Measurements from ENCODE around the gene IRX5. TPM values are rescaled to one million over a fixed set of nuclear protein-coding genes. Genes with fewer than 3 reads are reported as not detected.

Gene IRX5
- total RNA-seq, 2 experiments from 2014 or later, result not detected

DNA sequence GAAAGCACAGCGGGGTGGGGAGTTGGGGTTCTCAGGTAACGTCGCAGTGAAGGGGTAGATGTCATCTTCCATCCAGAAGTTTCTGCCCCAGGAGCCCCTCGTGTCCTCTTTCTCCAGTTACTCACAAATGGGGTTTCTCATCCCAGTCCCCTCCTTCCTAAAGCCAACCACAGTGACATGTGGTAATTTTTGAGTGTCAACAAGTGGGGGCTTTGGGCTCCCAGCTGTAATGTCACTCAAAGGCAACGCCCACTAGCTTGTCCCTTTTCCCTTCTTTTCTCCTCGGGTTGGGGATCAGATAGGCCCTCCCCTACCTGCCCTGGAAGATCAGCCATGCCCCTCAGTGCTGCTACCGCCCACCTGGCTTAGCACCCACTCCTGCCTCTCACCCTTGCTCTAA, 14.4 kb downstream of the IRX5 start:
- no peaks in the 10 kb centered on the region for H3K4me1 Mint-ChIP-seq (ENCODE audit: low read depth)
- no peak for ATAC-seq (ENCODE audit: poor library complexity)
- intact Hi-C loops (cut with DNase I, micrococcal nuclease), result no loop called here

DNA sequence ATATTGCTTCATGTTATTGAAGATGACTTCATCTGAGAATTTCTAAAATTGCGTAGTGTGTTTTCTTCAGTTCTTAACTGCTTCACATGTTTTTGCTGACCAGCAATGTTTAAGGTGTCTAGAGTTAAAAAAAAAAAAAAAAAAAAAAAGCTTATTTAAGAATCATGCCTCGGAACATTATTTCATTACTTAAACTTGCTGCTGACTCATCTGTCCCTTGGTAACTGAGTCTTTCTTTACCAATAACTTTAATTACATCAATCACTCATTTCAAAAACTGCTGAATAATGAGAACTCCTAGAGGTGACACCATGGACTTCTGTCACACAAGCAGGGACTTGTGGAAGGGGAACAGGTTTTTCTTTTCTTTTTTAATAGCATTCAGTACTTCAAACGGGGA, 16.2 kb downstream of the IRX5 start:
- Histone ChIP-seq H3K9me3 (ENCODE audit: control insufficient read depth in 1 of 2, insufficient read depth in 1 of 2, low read length in 2 of 2) (peaks cover 0 to 4% of the 10 kb centered on the region in 2 experiments), H3K4me1 (ENCODE audit: insufficient read depth, low read length) (no peaks in the 10 kb centered on the region), H3K36me3 (ENCODE audit: insufficient read depth, low read length) (no peaks in the 10 kb centered on the region), H3K4me3 (ENCODE audit: low read length) (no peak overlapping the region), H3K27ac (ENCODE audit: low read depth in 1 of 2, low read length in 2 of 2) (no peak overlapping the region), H3K27me3 (ENCODE audit: control insufficient read depth in 1 of 2, insufficient read depth in 2 of 2, low read length in 2 of 2) (peaks cover 9 to 16% of the 10 kb centered on the region in 2 experiments)
- TF ChIP-seq, protein P1, sequence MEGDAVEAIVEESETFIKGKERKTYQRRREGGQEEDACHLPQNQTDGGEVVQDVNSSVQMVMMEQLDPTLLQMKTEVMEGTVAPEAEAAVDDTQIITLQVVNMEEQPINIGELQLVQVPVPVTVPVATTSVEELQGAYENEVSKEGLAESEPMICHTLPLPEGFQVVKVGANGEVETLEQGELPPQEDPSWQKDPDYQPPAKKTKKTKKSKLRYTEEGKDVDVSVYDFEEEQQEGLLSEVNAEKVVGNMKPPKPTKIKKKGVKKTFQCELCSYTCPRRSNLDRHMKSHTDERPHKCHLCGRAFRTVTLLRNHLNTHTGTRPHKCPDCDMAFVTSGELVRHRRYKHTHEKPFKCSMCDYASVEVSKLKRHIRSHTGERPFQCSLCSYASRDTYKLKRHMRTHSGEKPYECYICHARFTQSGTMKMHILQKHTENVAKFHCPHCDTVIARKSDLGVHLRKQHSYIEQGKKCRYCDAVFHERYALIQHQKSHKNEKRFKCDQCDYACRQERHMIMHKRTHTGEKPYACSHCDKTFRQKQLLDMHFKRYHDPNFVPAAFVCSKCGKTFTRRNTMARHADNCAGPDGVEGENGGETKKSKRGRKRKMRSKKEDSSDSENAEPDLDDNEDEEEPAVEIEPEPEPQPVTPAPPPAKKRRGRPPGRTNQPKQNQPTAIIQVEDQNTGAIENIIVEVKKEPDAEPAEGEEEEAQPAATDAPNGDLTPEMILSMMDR (IDR thresholded peaks at IDR 0.05), result no peak
- no peak overlapping the region for H3K4me3 Mint-ChIP-seq
- no peak for ATAC-seq (ENCODE audit: poor library complexity)
- no peaks in the 10 kb centered on the region for H3K36me3 Mint-ChIP-seq (ENCODE audit: low read depth)
- peaks cover 70% of the 10 kb centered on the region for H3K27me3 Mint-ChIP-seq
- H3K27ac Mint-ChIP-seq, result no peak overlapping the region
- H3K4me1 Mint-ChIP-seq (ENCODE audit: low read depth), result no peaks in the 10 kb centered on the region
- no peak for DNase-seq
- POLR2A ChIA-PET, result no interaction called here
- intact Hi-C loops (cut with DNase I, micrococcal nuclease), result no loop called here
- H3K9me3 Mint-ChIP-seq, result no peaks in the 10 kb centered on the region
- CTCF ChIA-PET, result no interaction called here

More for the DNA sequence above, 14.4 kb downstream of the IRX5 start:
- no peak for DNase-seq
- Histone ChIP-seq H3K4me1 (ENCODE audit: insufficient read depth, low read length) (no peaks in the 10 kb centered on the region), H3K9me3 (ENCODE audit: control insufficient read depth in 1 of 2, insufficient read depth in 1 of 2, low read length in 2 of 2) (peaks cover 0 to 6% of the 10 kb centered on the region in 2 experiments), H3K4me3 (ENCODE audit: low read length) (no peak overlapping the region), H3K27me3 (ENCODE audit: control insufficient read depth in 1 of 2, insufficient read depth in 2 of 2, low read length in 2 of 2) (peaks cover 18 to 25% of the 10 kb centered on the region in 2 experiments), H3K36me3 (ENCODE audit: insufficient read depth, low read length) (no peaks in the 10 kb centered on the region), H3K27ac (ENCODE audit: low read depth in 1 of 2, low read length in 2 of 2) (no peak overlapping the region)
- H3K9me3 Mint-ChIP-seq, result no peaks in the 10 kb centered on the region
- CTCF ChIA-PET, result no interaction called here
- TF ChIP-seq, protein P1 (IDR thresholded peaks at IDR 0.05), result no peak
- H3K4me3 Mint-ChIP-seq, result no peak overlapping the region
- peaks cover 75% of the 10 kb centered on the region for H3K27me3 Mint-ChIP-seq
- no peaks in the 10 kb centered on the region for H3K36me3 Mint-ChIP-seq (ENCODE audit: low read depth)
- POLR2A ChIA-PET, result no interaction called here
- H3K27ac Mint-ChIP-seq, result no peak overlapping the region

DNA sequence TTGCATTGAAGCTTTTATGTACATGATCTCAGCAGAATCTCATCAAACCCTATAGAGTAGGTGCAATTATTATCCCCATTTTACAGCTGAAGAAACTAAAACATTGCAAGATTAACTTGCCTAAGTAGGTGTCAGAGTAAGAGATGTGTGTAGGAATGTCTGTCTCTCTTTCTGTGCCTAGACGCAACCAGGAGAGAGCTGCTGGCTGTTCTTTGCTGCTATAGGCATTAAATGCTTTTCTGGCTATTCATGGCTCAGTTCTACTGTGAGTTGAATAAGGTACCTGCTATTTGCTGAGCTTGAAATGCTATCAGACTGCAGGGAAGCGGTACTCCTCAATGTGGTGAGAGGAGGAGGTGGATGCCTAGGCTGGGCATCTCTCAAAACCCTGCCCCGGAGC, 17.0 kb downstream of the IRX5 start:
- no peak overlapping the region for H3K4me3 Mint-ChIP-seq
- no peaks in the 10 kb centered on the region for H3K9me3 Mint-ChIP-seq

More for the DNA sequence above, 17.0 kb downstream of the IRX5 start:
- H3K36me3 ChIP-seq (ENCODE audit: insufficient read depth, low read length), result no peaks in the 10 kb centered on the region
- peaks cover 9 to 11% of the 10 kb centered on the region in 2 experiments for H3K27me3 ChIP-seq (ENCODE audit: control insufficient read depth in 1 of 2, insufficient read depth in 2 of 2, low read length in 2 of 2)
- CTCF ChIA-PET, result no interaction called here
- intact Hi-C loops (cut with DNase I, micrococcal nuclease), result no loop called here
- H3K4me1 ChIP-seq (ENCODE audit: insufficient read depth, low read length), result no peaks in the 10 kb centered on the region
- no peaks in the 10 kb centered on the region for H3K36me3 Mint-ChIP-seq (ENCODE audit: low read depth)
- DNase-seq (no peak), ATAC-seq (ENCODE audit: poor library complexity) (no peak)
- H3K4me3 ChIP-seq (ENCODE audit: low read length), result no peak overlapping the region
- POLR2A ChIA-PET, result no interaction called here
- peaks cover 0 to 4% of the 10 kb centered on the region in 2 experiments for H3K9me3 ChIP-seq (ENCODE audit: control insufficient read depth in 1 of 2, insufficient read depth in 1 of 2, low read length in 2 of 2)
- H3K27ac Mint-ChIP-seq, result no peak overlapping the region
- TF ChIP-seq, protein P1 (IDR thresholded peaks at IDR 0.05), result no peak
- peaks cover 68% of the 10 kb centered on the region for H3K27me3 Mint-ChIP-seq
- no peaks in the 10 kb centered on the region for H3K4me1 Mint-ChIP-seq (ENCODE audit: low read depth)
- H3K27ac ChIP-seq (ENCODE audit: low read depth in 1 of 2, low read length in 2 of 2), result no peak overlapping the region

All from CD4-positive, alpha-beta T cell (primary cell).